NCI-H1105 (cell line): ENCODE measurements around the gene TTLL4.

ENCODE experiments used
- DNase-seq: peaks from one replicate; lab custom pipeline; 2025; lab: John Stamatoyannopoulos, UW

TTLL4 gene

DNA sequence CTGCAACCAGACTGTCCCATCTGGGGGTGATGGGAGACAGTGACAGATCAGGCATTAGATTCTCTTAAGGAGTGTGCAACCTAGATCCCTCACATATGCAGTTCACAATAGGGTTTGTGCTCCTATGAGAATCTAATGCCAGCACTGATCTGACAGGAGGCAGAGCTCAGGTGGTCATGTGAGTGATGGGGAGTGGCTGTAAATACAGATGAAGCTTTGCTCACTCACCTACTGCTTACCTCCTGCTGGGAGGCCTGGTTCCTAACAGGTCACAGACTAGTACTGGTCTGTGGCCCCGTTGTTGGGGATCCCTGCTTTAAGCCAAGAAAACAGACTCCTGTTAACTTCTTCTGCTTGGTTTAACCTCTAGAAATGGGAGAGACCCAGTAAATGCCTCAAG is 74.5 kb downstream of the TTLL4 start:
- no peak for DNase-seq

- no peak for DNase-seq
Measured at GRCh38 chr2:218786133-218786532, 75.5 kb downstream of the TTLL4 start.

GRCh38 chr2:218788529-218789255 is 78.1 kb downstream of the TTLL4 start:
- DNase-seq: no peak

DNA sequence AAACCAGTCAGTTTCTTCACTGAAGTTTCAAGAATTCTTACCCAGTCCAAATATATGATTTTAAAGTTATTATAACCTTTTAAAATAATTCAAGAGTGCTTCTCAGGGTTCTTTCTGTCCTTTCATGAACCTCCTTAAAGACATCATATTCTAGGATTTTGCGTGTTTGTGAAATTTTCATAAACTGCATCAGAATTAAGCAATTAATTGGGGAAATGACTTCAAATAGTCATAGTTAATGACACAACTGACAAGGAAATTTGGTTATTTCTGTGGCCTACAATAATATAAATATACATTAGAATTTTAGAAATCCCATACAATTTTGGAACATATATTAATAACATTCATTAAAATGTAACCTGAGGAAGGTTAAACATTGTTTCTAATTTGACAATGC is 81.8 kb downstream of the TTLL4 start:
- DNase-seq: no peak

DNA sequence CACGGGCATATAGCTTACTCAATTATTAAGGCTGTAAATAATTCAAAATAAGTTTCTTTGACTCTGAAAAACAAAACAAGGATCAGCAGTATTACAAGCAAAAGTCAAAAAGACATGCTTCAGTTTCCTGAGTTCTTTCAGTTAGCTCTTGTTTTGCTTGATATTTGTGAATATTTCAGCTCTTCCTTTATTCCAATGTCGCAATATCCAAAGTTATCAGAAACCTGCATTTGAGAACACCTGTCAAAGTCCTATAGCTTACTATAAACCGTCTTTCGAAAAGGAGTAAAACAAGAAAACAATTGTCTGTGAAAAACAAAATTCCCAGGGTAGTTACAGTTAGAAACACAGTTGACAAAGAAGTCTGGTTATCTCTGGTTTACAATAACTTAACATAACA is 86.1 kb downstream of the TTLL4 start:
- DNase-seq: no peak

DNA sequence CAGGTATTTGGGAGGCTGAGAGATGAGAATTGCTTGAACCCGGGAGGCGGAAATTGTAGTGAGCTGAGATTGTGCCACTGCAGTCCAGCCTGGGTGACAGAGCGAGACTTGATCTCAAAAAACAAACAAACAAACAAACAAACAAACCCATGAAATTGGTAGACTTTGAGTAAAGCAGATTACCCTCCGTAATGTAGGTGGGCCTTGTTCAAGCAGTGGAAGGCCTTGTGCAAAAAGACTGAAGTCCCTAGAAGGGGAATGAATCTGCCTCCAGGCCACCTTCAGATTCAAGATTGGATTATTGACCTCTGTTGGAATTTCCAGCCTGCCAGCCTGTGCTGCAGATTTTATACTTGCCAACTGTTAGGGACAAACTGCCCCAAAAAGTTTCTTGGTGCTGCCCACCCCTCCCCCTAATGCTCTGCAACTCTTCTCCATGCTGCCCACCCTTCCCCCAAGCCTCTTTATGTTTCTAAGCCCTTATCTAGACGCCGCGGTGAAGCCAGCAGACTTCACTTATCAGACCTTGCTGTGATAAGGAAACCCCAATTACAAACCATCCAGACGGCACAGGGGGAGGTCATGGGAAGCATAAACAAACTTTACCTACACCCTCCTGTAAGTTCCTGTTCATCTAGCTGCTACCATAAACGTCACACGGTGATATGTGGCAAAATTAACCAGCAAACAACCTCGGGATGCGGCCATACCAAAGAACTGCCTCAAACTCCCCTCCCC is 88.3 kb downstream of the TTLL4 start:
- no peak for DNase-seq

DNA sequence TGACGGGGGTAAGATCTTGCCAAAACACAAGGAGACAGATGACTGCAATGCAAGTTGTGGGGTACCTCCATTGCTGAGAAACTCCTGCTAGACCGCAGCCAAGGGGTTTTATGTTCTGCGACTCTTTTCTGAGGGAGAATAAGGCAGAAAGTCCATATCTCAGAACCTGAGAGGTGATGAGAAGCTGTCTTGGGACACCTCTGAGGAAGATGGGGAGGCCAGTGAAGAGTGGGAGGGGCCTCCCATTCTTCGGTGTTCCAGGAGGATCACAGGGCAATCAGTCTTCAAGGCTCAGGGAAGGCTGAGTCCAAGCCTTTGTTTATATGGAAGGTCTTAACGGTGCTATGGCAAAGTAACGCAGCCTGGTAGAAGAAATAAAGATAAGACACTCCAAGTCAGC is 89.4 kb downstream of the TTLL4 start:
- DNase-seq: no peak

DNA sequence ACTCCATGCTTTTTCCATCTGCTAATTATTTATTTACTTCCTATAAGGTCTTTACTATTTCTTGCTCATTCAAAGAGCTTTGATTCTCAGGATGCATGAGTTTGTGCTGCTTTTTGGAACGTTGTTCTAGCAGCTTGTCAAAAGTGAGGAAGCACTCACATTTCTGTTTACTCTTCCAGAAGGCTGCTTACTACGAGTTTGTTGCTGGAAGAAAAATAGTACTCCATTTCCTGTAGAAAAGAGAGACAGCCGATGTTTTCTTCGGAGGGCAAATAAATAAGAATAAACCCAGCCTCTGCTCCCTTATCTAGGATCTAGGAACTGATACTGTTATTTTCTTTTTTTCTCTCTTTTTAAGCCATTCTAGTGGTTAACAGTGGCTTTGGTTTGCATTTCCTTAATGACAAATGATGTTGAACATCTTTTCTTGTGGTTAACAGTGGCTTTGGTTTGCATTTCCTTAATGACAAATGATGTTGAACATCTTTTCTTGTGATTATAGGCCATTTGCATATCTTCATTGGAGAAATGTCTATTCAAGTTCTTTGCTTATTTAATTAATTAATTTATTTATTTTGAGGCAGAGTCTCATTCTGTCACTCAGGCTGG is 91.9 kb downstream of the TTLL4 start:
- no peak for DNase-seq

DNA sequence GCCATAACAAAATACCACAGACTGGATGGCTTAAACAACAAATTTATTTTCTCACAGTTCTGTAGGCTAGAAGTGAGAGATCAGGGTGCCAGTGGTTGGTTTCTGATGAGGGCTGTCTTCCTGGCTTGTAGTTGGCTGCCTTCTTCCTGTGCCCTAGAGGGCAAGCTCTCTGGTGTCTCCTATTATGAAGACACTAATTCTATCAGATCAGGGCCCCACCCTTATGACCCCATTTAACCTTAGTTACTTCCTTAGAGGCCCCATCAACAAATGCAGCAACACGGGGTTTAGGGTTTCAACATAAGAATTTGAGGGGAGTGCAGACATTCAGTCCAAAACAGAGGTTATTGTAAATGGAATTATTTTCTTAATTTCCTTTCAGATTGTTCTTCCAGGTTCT is 94.2 kb downstream of the TTLL4 start:
- DNase-seq: no peak
